Smooth muscle cell (in vitro differentiated cells): ENCODE results near the gene PNMA1. TPM values are rescaled to one million over a fixed set of nuclear protein-coding genes. Genes with fewer than 3 reads are reported as not detected.

Experiments
- DNase-seq: peaks from one replicate; lab custom pipeline; 2025; ENCODE audit not compliant: unreplicated experiment; lab: John Stamatoyannopoulos, UW
- H2AFZ ChIP-seq: fragments of 200-600 bp; sonication (generic); 2 replicates; pipeline ENCODE4 v1.6.0; 2016; ENCODE audit warnings: antibody characterized with exemption, low read depth, mild to moderate bottlenecking
- H3F3A ChIP-seq: fragments of 200-600 bp; sonication (generic); 2 replicates; pipeline ENCODE4 v1.6.0; 2017; ENCODE audit warnings: antibody characterized with exemption, low read depth
- H3K27ac ChIP-seq: fragments of 200-600 bp; sonication (generic); 2 replicates; pipeline ENCODE4 v1.5.1; 2016; ENCODE audit warnings: low read depth, mild to moderate bottlenecking
- H3K27me3 ChIP-seq: fragments of 200-600 bp; sonication (generic); 2 replicates; pipeline ENCODE4 v1.6.1; 2016; ENCODE audit warnings: low read depth, mild to moderate bottlenecking
- H3K36me3 ChIP-seq: fragments of 200-600 bp; sonication (generic); 2 replicates; pipeline ENCODE4 v1.5.1; 2016; ENCODE audit warnings: low read depth
- H3K4me1 ChIP-seq: fragments of 200-600 bp; sonication (generic); 2 replicates; pipeline ENCODE4 v1.5.1; 2016; ENCODE audit warnings: low read depth
- H3K4me2 ChIP-seq: fragments of 200-600 bp; sonication (generic); 2 replicates; pipeline ENCODE4 v1.6.0; 2016; ENCODE audit warnings: mild to moderate bottlenecking
- H3K4me3 ChIP-seq: fragments of 200-600 bp; sonication (generic); 2 replicates; pipeline ENCODE4 v1.5.1; 2016; ENCODE audit warnings: mild to moderate bottlenecking
- H3K79me2 ChIP-seq: fragments of 200-600 bp; sonication (generic); 2 replicates; pipeline ENCODE4 v1.6.0; 2016; ENCODE audit warnings: low read depth, mild to moderate bottlenecking
- H3K9ac ChIP-seq: fragments of 200-600 bp; sonication (generic); 2 replicates; pipeline ENCODE4 v1.6.0; 2016; ENCODE audit warnings: low read depth
- H3K9me3 ChIP-seq: fragments of 200-600 bp; sonication (generic); replicated peaks from 2 replicates; pipeline ENCODE4 v1.5.1; 2016; ENCODE audit warnings: low read depth
- H4K20me1 ChIP-seq: fragments of 200-600 bp; sonication (generic); 2 replicates; pipeline ENCODE4 v1.6.0; 2016; ENCODE audit warnings: low read depth
- WGBS: methylation state at CpG from one replicate; pipeline ENCODE4 v1.1.7; 2016; ENCODE audit warnings: low lambda C conversion rate; 5-methylcytosine and 5-hydroxymethylcytosine counted together
- polyA plus RNA-seq: library from polyadenylated mRNA; unstranded; fragments of >200 nt; fragmentation: Nextera tagmentation; extraction: Ambion mirVana; gene quantifications from 2 replicates; pipeline ENCODE4 v1.2.1, GENCODE V29; 2016
- total RNA-seq: library from RNA; depleted of rRNA; stranded (reverse); fragments of >200 nt; gene quantifications from 2 replicates; pipeline ENCODE4 v1.2.3, GENCODE V29; 2014
- TF ChIP-seq, protein P1 (sequence below): fragments of 200-600 bp; sonication (generic); IDR thresholded peaks from 2 replicates; pipeline ENCODE4 v1.5.1; 2017; ENCODE audit warnings: borderline replicate concordance, mild to moderate bottlenecking, antibody characterized with exemption; ENCODE audit not compliant: insufficient read depth, poor library complexity, severe bottlenecking

PNMA1 gene
- total and polyA plus RNA-seq, 2 experiments from 2014 or later, result 22.4 to 52.7 TPM

DNA sequence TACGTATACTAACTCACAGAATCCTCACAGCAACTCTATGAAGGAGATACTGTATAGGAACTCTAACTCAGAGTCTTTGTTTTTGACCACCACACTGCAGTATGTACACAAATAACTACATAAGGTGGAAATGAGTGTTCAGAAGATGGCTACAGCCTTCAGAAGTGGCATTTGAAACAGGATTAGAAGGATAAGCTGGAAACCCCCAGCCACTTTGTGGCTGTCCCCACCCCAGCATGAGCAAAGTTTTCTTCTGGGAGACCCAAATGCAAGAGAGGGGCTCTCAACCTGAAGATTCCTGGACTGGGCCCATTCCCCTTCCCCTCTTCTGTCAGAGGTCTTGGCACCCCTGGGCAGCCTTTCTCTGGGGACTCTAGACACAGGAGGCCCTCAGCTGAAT is 43.2 kb upstream of the PNMA1 start:
- WGBS, result 86% methylated on average over 1 of the region's 1 CpG
- H3F3A ChIP-seq, result peaks cover 11% of the 10 kb centered on the region
- peaks cover 80% of the 10 kb centered on the region for H3K79me2 ChIP-seq
- no peak overlapping the region for H2AFZ ChIP-seq
- TF ChIP-seq, protein P1, sequence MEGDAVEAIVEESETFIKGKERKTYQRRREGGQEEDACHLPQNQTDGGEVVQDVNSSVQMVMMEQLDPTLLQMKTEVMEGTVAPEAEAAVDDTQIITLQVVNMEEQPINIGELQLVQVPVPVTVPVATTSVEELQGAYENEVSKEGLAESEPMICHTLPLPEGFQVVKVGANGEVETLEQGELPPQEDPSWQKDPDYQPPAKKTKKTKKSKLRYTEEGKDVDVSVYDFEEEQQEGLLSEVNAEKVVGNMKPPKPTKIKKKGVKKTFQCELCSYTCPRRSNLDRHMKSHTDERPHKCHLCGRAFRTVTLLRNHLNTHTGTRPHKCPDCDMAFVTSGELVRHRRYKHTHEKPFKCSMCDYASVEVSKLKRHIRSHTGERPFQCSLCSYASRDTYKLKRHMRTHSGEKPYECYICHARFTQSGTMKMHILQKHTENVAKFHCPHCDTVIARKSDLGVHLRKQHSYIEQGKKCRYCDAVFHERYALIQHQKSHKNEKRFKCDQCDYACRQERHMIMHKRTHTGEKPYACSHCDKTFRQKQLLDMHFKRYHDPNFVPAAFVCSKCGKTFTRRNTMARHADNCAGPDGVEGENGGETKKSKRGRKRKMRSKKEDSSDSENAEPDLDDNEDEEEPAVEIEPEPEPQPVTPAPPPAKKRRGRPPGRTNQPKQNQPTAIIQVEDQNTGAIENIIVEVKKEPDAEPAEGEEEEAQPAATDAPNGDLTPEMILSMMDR, result no peak
- peak overlapping the region; percentile 96 for H3K4me3 ChIP-seq
- peaks cover 37% of the 10 kb centered on the region for H3K4me1 ChIP-seq
- DNase-seq, result no peak
- peaks cover 73% of the 10 kb centered on the region for H4K20me1 ChIP-seq
- no peaks in the 10 kb centered on the region for H3K27me3 ChIP-seq
- H3K4me2 ChIP-seq, result peak overlapping the region; percentile 98
- H3K27ac ChIP-seq, result peak overlapping the region; percentile 88
- H3K9ac ChIP-seq, result peak overlapping the region; percentile 78
- no peaks in the 10 kb centered on the region for H3K9me3 ChIP-seq
- H3K36me3 ChIP-seq, result no peaks in the 10 kb centered on the region

DNA sequence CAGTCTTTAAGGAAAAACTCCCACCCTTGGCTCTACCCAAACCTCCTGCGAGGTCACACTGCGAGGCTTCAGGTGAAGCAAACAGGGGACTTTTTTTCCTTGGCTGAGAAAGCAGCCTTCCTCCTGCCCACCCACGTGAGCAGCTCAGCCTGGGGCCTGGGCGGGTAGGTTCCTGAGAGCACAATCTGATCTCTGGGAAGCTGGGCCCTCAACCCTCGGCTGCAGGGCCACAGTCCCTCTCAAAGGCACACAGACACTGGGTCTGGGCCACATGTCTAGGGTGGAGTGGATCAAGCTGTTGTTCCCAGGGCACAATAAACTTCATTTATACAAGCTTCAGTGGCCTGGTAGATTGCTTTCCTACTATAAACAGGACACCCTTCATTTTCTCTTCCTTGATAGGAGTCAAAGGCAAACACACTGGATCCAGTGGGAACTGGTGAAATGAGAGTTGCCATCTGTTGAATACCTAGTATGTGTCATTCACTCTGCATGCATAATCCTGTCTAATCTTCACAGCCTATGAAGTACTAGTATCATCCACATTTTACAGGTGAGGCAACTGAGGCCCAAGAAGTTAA is 41.3 kb upstream of the PNMA1 start:
- H3K9ac ChIP-seq, result peak overlapping the region; percentile 27
- no peaks in the 10 kb centered on the region for H3K36me3 ChIP-seq
- H3K79me2 ChIP-seq, result peaks cover 85% of the 10 kb centered on the region
- H2AFZ ChIP-seq, result no peak overlapping the region
- H3K4me1 ChIP-seq, result peaks cover 34% of the 10 kb centered on the region
- no peaks in the 10 kb centered on the region for H3K9me3 ChIP-seq
- TF ChIP-seq, protein P1, result no peak
- 31% methylated on average over 5 of the region's 5 CpGs for WGBS
- peak overlapping the region; percentile 77 for H3K4me2 ChIP-seq
- no peak overlapping the region for H3K4me3 ChIP-seq
- peaks cover 87% of the 10 kb centered on the region for H4K20me1 ChIP-seq
- H3K27ac ChIP-seq, result peak overlapping the region; percentile 88
- H3F3A ChIP-seq, result peaks cover 6% of the 10 kb centered on the region
- DNase-seq, result no peak
- H3K27me3 ChIP-seq, result no peaks in the 10 kb centered on the region

DNA sequence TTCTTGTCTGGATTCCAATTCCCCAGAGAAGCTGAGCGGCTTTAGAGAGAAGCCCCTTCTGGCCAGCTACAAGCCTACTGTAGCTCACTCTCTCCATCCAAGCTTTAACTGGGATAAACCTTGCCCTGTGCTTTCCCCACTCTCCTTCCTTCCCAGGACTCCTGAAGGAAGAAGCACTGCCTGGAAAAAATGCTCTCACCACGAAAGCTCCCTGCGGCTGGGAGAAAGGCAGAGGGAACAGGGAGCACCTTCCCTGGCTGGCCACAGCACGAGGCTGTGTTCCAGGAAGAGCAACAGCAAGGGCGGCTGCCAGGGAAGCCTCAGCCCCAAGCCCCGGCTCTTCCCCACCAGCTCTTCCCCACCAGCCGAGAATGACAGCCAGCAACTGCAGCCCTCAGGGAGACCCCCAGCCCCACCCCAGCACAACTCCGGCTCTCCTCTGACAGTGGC is 40.8 kb upstream of the PNMA1 start:
- peaks cover 6% of the 10 kb centered on the region for H3F3A ChIP-seq
- peak overlapping the region; percentile 27 for H3K9ac ChIP-seq
- peak overlapping the region; percentile 77 for H3K4me2 ChIP-seq
- H3K4me3 ChIP-seq, result peak overlapping the region; percentile 0
- H3K27ac ChIP-seq, result peak overlapping the region; percentile 88
- peaks cover 91% of the 10 kb centered on the region for H3K79me2 ChIP-seq
- TF ChIP-seq, protein P1, result no peak
- no peaks in the 10 kb centered on the region for H3K36me3 ChIP-seq
- DNase-seq, result no peak
- H3K27me3 ChIP-seq, result no peaks in the 10 kb centered on the region
- no peaks in the 10 kb centered on the region for H3K9me3 ChIP-seq
- no peak overlapping the region for H2AFZ ChIP-seq
- peaks cover 33% of the 10 kb centered on the region for H3K4me1 ChIP-seq
- WGBS, result 27% methylated on average over 8 of the region's 8 CpGs
- H4K20me1 ChIP-seq, result peaks cover 93% of the 10 kb centered on the region
